Neural cell (in vitro differentiated cells): Measurements from ENCODE around the gene MTREX. TPM values are rescaled to one million over a fixed set of nuclear protein-coding genes. Genes with fewer than 3 reads are reported as not detected.

Experiments used
- H2AFZ ChIP-seq: fragments of 200-600, 300-800 bp; sonication (generic), shearing (Covaris generic); 2 replicates; pipeline ENCODE4 v1.6.0; 2014; ENCODE audit warnings: low read depth, mild to moderate bottlenecking, antibody characterized with exemption, low read length, moderate library complexity
- H3F3A ChIP-seq: fragments of 200-600 bp; shearing (Covaris generic); 2 replicates; pipeline ENCODE4 v1.6.1; 2016; ENCODE audit warnings: mild to moderate bottlenecking, moderate library complexity, mixed read lengths, antibody characterized with exemption, low read length; ENCODE audit not compliant: insufficient read depth, poor library complexity, severe bottlenecking
- H3K27ac ChIP-seq: fragments of 200-600, 300-800 bp; sonication (generic), shearing (Covaris generic); 2 replicates; pipeline ENCODE4 v1.5.1; 2014; ENCODE audit warnings: mild to moderate bottlenecking, low read length, moderate library complexity
- H3K27me3 ChIP-seq: fragments of 300-800, 200-600 bp; sonication (generic), shearing (Covaris generic); 2 replicates; pipeline ENCODE4 v1.6.0; 2014; ENCODE audit warnings: mild to moderate bottlenecking, low read depth, low read length, moderate library complexity; ENCODE audit not compliant: insufficient read depth
- H3K36me3 ChIP-seq: fragments of 300-800, 200-600 bp; sonication (generic), shearing (Covaris generic); 2 replicates; pipeline ENCODE4 v1.5.1; 2014; ENCODE audit warnings: mild to moderate bottlenecking, antibody characterized with exemption, low read length, moderate library complexity; ENCODE audit not compliant: insufficient read depth
- H3K4me2 ChIP-seq: fragments of 300-800, 200-600 bp; sonication (generic), shearing (Covaris generic); 2 replicates; pipeline ENCODE4 v1.6.0; 2014; ENCODE audit warnings: mild to moderate bottlenecking, low read length
- H3K4me3 ChIP-seq: fragments of 300-800, 200-600 bp; sonication (generic), shearing (Covaris generic); 2 replicates; pipeline ENCODE4 v1.5.1; 2014; ENCODE audit warnings: mild to moderate bottlenecking, low read length, moderate library complexity
- H3K79me2 ChIP-seq: fragments of 200-600 bp; shearing (Covaris generic); replicated peaks from 2 replicates; pipeline ENCODE4 v1.6.0; 2014; ENCODE audit warnings: mild to moderate bottlenecking, low read length, moderate library complexity; ENCODE audit not compliant: insufficient read depth
- H3K9ac ChIP-seq: fragments of 300-800, 200-600 bp; sonication (generic), shearing (Covaris generic); 2 replicates; pipeline ENCODE4 v1.6.1; 2016; ENCODE audit warnings: mild to moderate bottlenecking, low read length, mixed read lengths
- H3K9me2 ChIP-seq: fragments of 200-600 bp; shearing (Covaris generic); 2 replicates; pipeline ENCODE4 v1.6.1; 2016; ENCODE audit warnings: mild to moderate bottlenecking, low read length, mixed read lengths; ENCODE audit not compliant: insufficient read depth
- H3K9me3 ChIP-seq: fragments of 200-600, 300-800 bp; sonication (generic), shearing (Covaris generic); 2 replicates; pipeline ENCODE4 v1.6.1; 2016; ENCODE audit warnings: mild to moderate bottlenecking, mixed run types, low read length, moderate library complexity, mixed read lengths
- H4K20me1 ChIP-seq: fragments of 200-600 bp; shearing (Covaris generic); 2 replicates; pipeline ENCODE4 v1.6.1; 2016; ENCODE audit warnings: mild to moderate bottlenecking, mixed run types; ENCODE audit not compliant: insufficient read depth
- CTCF ChIP-seq: fragments of 450-650 bp; IDR thresholded peaks from 2 replicates; pipeline ENCODE4 v1.5.1; 2014; ENCODE audit warnings: antibody characterized with exemption, mild to moderate bottlenecking, moderate library complexity; ENCODE audit not compliant: poor library complexity, severe bottlenecking
- EP300 ChIP-seq: fragments of 450-650 bp; conservative IDR thresholded peaks from 2 replicates; pipeline ENCODE4 v1.6.1; 2014; ENCODE audit warnings: antibody characterized with exemption, mild to moderate bottlenecking, moderate library complexity; ENCODE audit not compliant: poor library complexity, severe bottlenecking
- EZH2 ChIP-seq: fragments of 200-600, 300-800 bp; shearing (Covaris generic), sonication (generic); IDR thresholded peaks from 2 replicates; pipeline ENCODE4 v1.6.1; 2014; ENCODE audit warnings: antibody characterized with exemption, low read length, borderline replicate concordance, mild to moderate bottlenecking; ENCODE audit not compliant: insufficient read depth, poor library complexity, severe bottlenecking
- MXI1 ChIP-seq: fragments of 450-650 bp; conservative IDR thresholded peaks from 2 replicates; pipeline ENCODE4 v1.6.1; 2014; ENCODE audit warnings: antibody characterized with exemption, mild to moderate bottlenecking; ENCODE audit not compliant: poor library complexity, severe bottlenecking
- POLR2AphosphoS5 ChIP-seq: IDR thresholded peaks from 2 replicates; pipeline ENCODE4 v1.6.1; 2012
- RAD21 ChIP-seq: fragments of 450-650 bp; conservative IDR thresholded peaks from 2 replicates; pipeline ENCODE4 v1.6.1; 2014; ENCODE audit warnings: antibody characterized with exemption, mild to moderate bottlenecking, moderate library complexity
- REST ChIP-seq: IDR thresholded peaks from 2 replicates; pipeline ENCODE4 v1.6.1; 2012; ENCODE audit warnings: borderline replicate concordance
- SMC3 ChIP-seq: fragments of 450-650 bp; conservative IDR thresholded peaks from 2 replicates; pipeline ENCODE4 v1.6.1; 2014; ENCODE audit warnings: antibody characterized with exemption, mild to moderate bottlenecking, moderate library complexity; ENCODE audit not compliant: poor library complexity
- TAF1 ChIP-seq: IDR thresholded peaks from 2 replicates; pipeline ENCODE4 v1.6.1; 2012; ENCODE audit warnings: low read depth
- polyA plus RNA-seq: library from polyadenylated mRNA; depleted of rRNA; stranded (reverse); fragments of >200 nt; gene quantifications from 2 replicates; pipeline ENCODE4 v1.2.3, GENCODE V29; 2014

Gene MTREX
- polyA plus RNA-seq, 1 donor from 2014 or later = 77.6 TPM

DNA sequence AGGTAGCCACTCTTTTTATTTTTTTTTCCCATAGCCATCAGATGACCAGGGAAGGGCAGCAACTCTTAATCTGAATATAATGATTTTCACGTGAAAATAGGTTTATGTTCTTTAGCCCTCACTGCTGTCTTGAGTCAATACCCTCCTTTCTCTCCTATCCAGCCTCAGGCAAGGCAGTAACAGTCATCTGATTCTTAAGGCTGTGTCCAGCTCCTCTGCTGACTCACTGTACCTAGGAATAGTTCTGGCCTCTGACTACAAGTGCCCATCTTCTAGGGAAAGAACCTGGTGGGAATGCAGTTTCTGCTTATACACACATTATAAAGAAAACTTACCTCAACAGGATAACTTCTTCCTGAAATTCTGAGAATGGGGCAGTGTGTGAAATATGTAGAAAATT is 31.0 kb upstream of the MTREX start:
- Histone ChIP-seq H2AFZ (no peak overlapping the region), H3K9me3 (no peaks in the 10 kb centered on the region), H3K79me2 (no peaks in the 10 kb centered on the region), H3K4me2 (no peak overlapping the region), H4K20me1 (no peaks in the 10 kb centered on the region), H3K4me3 (no peak overlapping the region), H3K9ac (no peak overlapping the region), H3K27ac (no peak overlapping the region), H3F3A (no peaks in the 10 kb centered on the region), H3K36me3 (no peaks in the 10 kb centered on the region), H3K27me3 (no peaks in the 10 kb centered on the region), H3K9me2 (no peaks in the 10 kb centered on the region)
- TF ChIP-seq REST (no peak), SMC3 (no peak), MXI1 (no peak), EZH2 (no peak), RAD21 (no peak), TAF1 (no peak), EP300 (no peak), CTCF (no peak), POLR2AphosphoS5 (no peak)

GRCh38 chr5:55278778-55279177 is 29.0 kb upstream of the MTREX start:
- Histone ChIP-seq H4K20me1 (no peaks in the 10 kb centered on the region), H3K36me3 (no peaks in the 10 kb centered on the region), H3K79me2 (no peaks in the 10 kb centered on the region), H3K4me2 (no peak overlapping the region), H3K4me3 (no peak overlapping the region), H3K27me3 (no peaks in the 10 kb centered on the region), H3K27ac (no peak overlapping the region), H3K9me2 (no peaks in the 10 kb centered on the region), H3F3A (no peaks in the 10 kb centered on the region), H2AFZ (no peak overlapping the region), H3K9ac (no peak overlapping the region), H3K9me3 (no peaks in the 10 kb centered on the region)
- TF ChIP-seq TAF1 (no peak), EP300 (no peak), MXI1 (no peak), SMC3 (no peak), CTCF (no peak), EZH2 (no peak)
